Measurements from ENCODE around the gene VPS13D. TPM values are rescaled to one million over a fixed set of nuclear protein-coding genes. Genes with fewer than 3 reads are reported as not detected.

The VPS13D gene
- total RNA-seq, 2 donors from 2014 or later: 76.1 to 99.9 TPM

- intact Hi-C loops (cut with DNase I, micrococcal nuclease): no loop called here
Observed at GRCh38 chr1:12275370-12275769, 45.5 kb downstream of the VPS13D start.

GRCh38 chr1:12276225-12276624, 46.4 kb downstream of the VPS13D start:
- ATAC-seq: peak; percentile 52
- intact Hi-C loops (cut with DNase I, micrococcal nuclease): no loop called here
- DNase-seq: peak in 1 of 2 donors; percentile 6

More at GRCh38 chr1:12275370-12275769, 45.5 kb downstream of the VPS13D start:
- DNase-seq: peak in 1 of 2 donors; percentile 41
- peak; percentile 45 for ATAC-seq

GRCh38 chr1:12279003-12279402, 49.2 kb downstream of the VPS13D start:
- ATAC-seq (no peak), DNase-seq (no peak)
- intact Hi-C loops (cut with DNase I, micrococcal nuclease): no loop called here

GRCh38 chr1:12279728-12280464, 50.1 kb downstream of the VPS13D start:
- DNase-seq: no peak
- intact Hi-C loops (cut with DNase I, micrococcal nuclease): no loop called here
- no peak for ATAC-seq

GRCh38 chr1:12282142-12282541, 52.3 kb downstream of the VPS13D start:
- ATAC-seq (no peak), DNase-seq (no peak)
- intact Hi-C loops (cut with DNase I, micrococcal nuclease): no loop called here

GRCh38 chr1:12284486-12284885, 54.7 kb downstream of the VPS13D start:
- intact Hi-C loops (cut with DNase I, micrococcal nuclease): no loop called here
- DNase-seq: no peak
- no peak for ATAC-seq

- intact Hi-C loops (cut with DNase I, micrococcal nuclease): no loop called here
- ATAC-seq (no peak), DNase-seq (no peak)
Observed at GRCh38 chr1:12285496-12286143, 55.8 kb downstream of the VPS13D start.

- ATAC-seq: no peak
- intact Hi-C loops (cut with DNase I, micrococcal nuclease): no loop called here
Observed at GRCh38 chr1:12287869-12288268, 58.0 kb downstream of the VPS13D start.

GRCh38 chr1:12290828-12291227, 61.0 kb downstream of the VPS13D start:
- no peak for ATAC-seq
- DNase-seq: no peak
- intact Hi-C loops (cut with DNase I, micrococcal nuclease): no loop called here

More at GRCh38 chr1:12287869-12288268, 58.0 kb downstream of the VPS13D start:
- DNase-seq: no peak

- intact Hi-C loops (cut with DNase I, micrococcal nuclease): no loop called here
- no peak for ATAC-seq
- DNase-seq: no peak
Observed at GRCh38 chr1:12293416-12293815, 63.6 kb downstream of the VPS13D start.

GRCh38 chr1:12294076-12294475, 64.2 kb downstream of the VPS13D start:
- intact Hi-C loops (cut with DNase I, micrococcal nuclease): no loop called here
- no peak for DNase-seq
- ATAC-seq: no peak

GRCh38 chr1:12296016-12296415, 66.2 kb downstream of the VPS13D start:
- ATAC-seq (no peak), DNase-seq (no peak)
- intact Hi-C loops (cut with DNase I, micrococcal nuclease): no loop called here

GRCh38 chr1:12296623-12297022, 66.8 kb downstream of the VPS13D start:
- DNase-seq (no peak), ATAC-seq (no peak)
- intact Hi-C loops (cut with DNase I, micrococcal nuclease): no loop called here

GRCh38 chr1:12300706-12301105, 70.9 kb downstream of the VPS13D start:
- intact Hi-C loops (cut with DNase I, micrococcal nuclease): no loop called here
- DNase-seq: no peak
- ATAC-seq: no peak

- DNase-seq (no peak), ATAC-seq (no peak)
- intact Hi-C loops (cut with DNase I, micrococcal nuclease): no loop called here
Observed at GRCh38 chr1:12301518-12302237, 71.8 kb downstream of the VPS13D start.

- no peak for DNase-seq
- ATAC-seq: no peak
Observed at GRCh38 chr1:12302798-12303447, 73.1 kb downstream of the VPS13D start.

GRCh38 chr1:12305377-12305776, 75.5 kb downstream of the VPS13D start:
- intact Hi-C loops (cut with DNase I, micrococcal nuclease): no loop called here
- no peak for ATAC-seq

More at GRCh38 chr1:12302798-12303447, 73.1 kb downstream of the VPS13D start:
- intact Hi-C loops (cut with DNase I, micrococcal nuclease): no loop called here

GRCh38 chr1:12309783-12310742, 80.2 kb downstream of the VPS13D start:
- ATAC-seq: no peak
- DNase-seq: peak in 1 of 2 donors; percentile 37
- intact Hi-C loops (cut with DNase I, micrococcal nuclease): loop anchor here (5.0 to 10.0 kb wide), 3 partner anchors 315 to 347 kb away; no protein-coding TSS in a partner anchor

More at GRCh38 chr1:12305377-12305776, 75.5 kb downstream of the VPS13D start:
- DNase-seq: no peak
